ENCODE results near the gene FGFBP2.

Gene FGFBP2, protein sequence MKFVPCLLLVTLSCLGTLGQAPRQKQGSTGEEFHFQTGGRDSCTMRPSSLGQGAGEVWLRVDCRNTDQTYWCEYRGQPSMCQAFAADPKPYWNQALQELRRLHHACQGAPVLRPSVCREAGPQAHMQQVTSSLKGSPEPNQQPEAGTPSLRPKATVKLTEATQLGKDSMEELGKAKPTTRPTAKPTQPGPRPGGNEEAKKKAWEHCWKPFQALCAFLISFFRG

DNA sequence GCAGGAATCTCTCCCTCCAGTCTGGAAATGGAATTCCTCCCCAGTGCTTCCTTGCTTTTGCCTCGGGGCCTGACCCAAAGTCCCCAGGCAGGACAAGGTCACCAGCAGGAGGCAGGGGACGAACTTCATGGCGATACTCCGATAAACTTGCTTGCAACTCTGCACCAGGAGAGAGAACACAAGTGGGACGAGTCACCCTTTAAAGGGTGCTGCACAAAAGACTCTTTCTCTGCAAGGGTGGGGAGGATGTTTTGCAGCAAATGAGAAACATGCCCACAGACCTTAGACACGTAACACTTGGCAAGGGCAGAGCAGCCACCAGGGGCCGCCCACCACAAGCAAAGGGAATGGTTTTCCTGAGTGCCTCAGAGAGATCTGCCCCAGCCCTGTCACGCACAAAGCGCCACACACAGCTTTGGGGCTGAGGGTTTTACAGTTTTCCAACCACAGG is at the start of gene FGFBP2:
Gene FGFBP2 (minus strand): TSS at position 175 of the 451 bp plus-strand sequence. CDS start 46 bp downstream, at position 129.
- no peak within 1 kb of the TSS for H3K4me3 ChIP-seq (ENCODE audit: low read length)
- peak; percentile 42 for DNase-seq (ENCODE audit: low read depth)
- TF ChIP-seq, protein P1, sequence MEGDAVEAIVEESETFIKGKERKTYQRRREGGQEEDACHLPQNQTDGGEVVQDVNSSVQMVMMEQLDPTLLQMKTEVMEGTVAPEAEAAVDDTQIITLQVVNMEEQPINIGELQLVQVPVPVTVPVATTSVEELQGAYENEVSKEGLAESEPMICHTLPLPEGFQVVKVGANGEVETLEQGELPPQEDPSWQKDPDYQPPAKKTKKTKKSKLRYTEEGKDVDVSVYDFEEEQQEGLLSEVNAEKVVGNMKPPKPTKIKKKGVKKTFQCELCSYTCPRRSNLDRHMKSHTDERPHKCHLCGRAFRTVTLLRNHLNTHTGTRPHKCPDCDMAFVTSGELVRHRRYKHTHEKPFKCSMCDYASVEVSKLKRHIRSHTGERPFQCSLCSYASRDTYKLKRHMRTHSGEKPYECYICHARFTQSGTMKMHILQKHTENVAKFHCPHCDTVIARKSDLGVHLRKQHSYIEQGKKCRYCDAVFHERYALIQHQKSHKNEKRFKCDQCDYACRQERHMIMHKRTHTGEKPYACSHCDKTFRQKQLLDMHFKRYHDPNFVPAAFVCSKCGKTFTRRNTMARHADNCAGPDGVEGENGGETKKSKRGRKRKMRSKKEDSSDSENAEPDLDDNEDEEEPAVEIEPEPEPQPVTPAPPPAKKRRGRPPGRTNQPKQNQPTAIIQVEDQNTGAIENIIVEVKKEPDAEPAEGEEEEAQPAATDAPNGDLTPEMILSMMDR (conservative IDR thresholded peaks at IDR 0.05; ENCODE audit: low read length) = peak; percentile 49

DNA sequence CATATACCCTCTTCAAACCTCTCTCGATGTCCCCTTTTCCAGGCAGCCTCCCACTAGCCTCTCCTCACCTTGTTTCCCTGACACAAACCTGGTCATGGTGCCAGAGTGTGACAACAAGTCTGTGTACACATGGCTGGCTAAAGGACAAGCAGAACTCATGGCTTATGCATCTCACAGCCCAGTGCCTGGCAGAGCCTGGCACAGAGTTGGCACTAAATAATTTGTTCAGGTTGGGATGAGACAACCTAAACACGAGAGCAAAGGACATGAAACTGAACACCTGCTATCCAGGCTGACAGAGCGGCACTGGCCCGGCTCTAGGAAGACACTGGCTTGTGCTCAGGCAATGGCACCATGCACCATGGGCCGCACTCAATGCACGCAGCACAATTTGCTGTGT is 48.2 kb upstream of the FGFBP2 start:
- TF ChIP-seq, protein P1 (conservative IDR thresholded peaks at IDR 0.05; ENCODE audit: low read length) = no peak
- H3K4me3 ChIP-seq (ENCODE audit: low read length) = no peak overlapping the region
- DNase-seq (ENCODE audit: low read depth) = no peak

DNA sequence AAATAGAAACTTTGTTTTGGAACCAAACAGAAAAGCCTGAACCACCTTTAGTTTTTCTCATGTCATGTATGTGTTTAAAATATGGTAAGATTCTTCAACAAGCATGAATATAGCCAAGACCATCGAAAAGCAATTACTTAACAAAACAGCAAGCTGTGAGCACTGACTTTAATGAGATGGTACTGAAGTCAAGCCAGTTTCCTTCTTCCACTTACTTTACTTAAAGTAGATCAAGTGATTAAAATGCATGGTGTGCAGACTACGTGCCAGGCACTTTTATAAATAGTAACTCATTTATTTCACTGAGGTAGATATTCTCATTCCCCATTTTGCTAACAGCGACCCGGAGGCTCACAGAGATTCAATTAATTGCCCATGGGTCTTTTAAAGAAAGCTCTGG is 46.2 kb upstream of the FGFBP2 start:
- H3K4me3 ChIP-seq (ENCODE audit: low read length) = no peak overlapping the region
- DNase-seq (ENCODE audit: low read depth) = no peak
- TF ChIP-seq, protein P1 (conservative IDR thresholded peaks at IDR 0.05; ENCODE audit: low read length) = no peak

DNA sequence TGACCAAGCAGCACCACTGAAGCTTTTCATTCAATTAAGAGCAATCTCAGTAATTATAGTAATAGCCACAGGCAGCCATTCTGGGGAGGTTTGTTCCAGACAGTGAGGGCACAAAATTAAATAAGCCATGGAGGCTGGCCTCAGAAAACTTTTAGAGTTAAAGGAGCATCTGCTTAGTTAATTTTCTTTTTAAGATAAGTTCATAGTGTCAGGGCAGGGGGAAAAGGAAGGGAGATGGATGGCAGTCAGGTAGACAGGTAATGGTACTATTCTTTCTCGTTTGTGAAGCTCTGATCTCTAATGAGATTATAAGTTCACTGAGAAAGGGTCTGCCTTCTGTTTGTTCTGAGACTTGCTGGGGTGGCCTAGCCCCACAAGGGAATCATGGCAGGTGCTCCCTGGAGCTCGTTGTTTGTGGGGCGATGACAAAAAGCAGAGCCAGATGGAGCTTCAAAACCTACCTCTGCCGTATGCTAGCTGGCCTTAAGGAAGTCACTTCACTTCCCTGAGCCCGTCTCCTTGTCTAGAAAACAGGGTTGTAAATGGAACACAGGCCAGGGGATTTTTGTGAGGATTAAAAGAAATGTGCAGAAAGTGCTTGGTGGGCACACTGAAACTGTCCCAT is 44.6 kb upstream of the FGFBP2 start:
- TF ChIP-seq, protein P1 (conservative IDR thresholded peaks at IDR 0.05; ENCODE audit: low read length) = no peak
- no peak for DNase-seq (ENCODE audit: low read depth)
- no peak overlapping the region for H3K4me3 ChIP-seq (ENCODE audit: low read length)

DNA sequence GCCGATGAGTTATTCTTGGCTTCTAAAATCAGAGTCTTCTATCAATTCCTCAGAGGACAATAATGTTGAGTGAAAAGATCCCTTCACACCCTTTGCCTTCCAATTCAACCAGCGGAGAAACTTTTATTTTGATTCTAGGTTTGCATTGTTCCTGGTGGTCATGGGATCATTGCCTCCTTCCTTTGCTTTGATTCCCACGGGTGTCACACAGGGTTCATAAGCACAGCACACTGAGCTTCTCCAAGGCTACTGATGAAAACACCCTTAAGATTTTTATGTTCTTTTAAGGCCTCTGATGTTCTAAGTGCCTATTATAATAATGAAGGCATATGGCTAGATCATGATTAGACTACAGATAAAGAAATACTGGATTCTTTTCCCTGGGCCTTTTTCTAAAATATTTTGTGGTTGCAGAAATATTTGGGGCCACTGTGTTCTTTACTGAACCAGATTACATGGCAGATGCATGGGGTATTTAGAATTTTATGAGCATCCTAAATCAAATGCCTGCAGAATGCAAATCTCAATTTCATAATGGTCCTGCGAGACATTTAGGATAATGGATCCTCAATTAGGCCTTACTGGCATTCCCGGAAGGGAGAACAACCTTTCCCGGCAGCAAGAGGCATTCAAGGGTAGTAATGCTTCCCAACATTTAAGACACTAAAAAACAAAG is 43.9 kb upstream of the FGFBP2 start:
- TF ChIP-seq, protein P1 (conservative IDR thresholded peaks at IDR 0.05; ENCODE audit: low read length) = no peak
- no peak for DNase-seq (ENCODE audit: low read depth)

DNA sequence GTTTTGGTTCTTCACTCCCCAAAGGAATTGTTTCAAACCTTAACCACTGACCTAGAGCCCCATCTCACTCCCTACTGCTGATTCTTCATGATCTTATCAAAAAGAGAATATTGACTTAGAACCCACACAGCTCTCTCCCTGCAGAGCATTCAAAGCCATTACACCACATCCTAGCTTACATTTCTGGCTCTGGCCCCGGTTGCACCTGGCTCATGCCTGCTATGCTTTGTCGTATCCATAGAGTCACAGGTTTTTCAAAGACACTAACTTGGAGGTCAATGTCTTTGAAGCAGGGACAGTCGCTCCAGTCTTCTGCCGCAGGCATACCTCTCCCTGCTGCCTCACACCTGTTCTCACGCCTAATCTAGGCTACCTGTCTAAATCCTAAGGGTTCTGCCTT is 42.7 kb upstream of the FGFBP2 start:
- no peak for DNase-seq (ENCODE audit: low read depth)
- TF ChIP-seq, protein P1 (conservative IDR thresholded peaks at IDR 0.05; ENCODE audit: low read length) = no peak
- no peak overlapping the region for H3K4me3 ChIP-seq (ENCODE audit: low read length)

More for the DNA sequence above, 43.9 kb upstream of the FGFBP2 start:
- no peak overlapping the region for H3K4me3 ChIP-seq (ENCODE audit: low read length)
